Measurements from ENCODE around the gene CIAO2B. TPM values are rescaled to one million over a fixed set of nuclear protein-coding genes. Genes with fewer than 3 reads are reported as not detected.

Gene CIAO2B
- polyA plus RNA-seq, 1 experiment = 131 TPM

- POLR2A ChIA-PET = interaction anchor here (0.9 kb wide), 1 partner anchor 28 kb away, joined by 3 read pairs; no protein-coding TSS in a partner anchor
- Histone ChIP-seq H3K27me3 (ENCODE audit: control insufficient read depth, insufficient read depth, low read length) (no peaks in the 10 kb centered on the region), H3K9me3 (ENCODE audit: control insufficient read depth, insufficient read depth, low read length) (no peaks in the 10 kb centered on the region), H3K27ac (ENCODE audit: low read depth, low read length) (no peak overlapping the region), H3K4me3 (ENCODE audit: low read depth, low read length) (no peak overlapping the region)
- TF ChIP-seq, protein P1, sequence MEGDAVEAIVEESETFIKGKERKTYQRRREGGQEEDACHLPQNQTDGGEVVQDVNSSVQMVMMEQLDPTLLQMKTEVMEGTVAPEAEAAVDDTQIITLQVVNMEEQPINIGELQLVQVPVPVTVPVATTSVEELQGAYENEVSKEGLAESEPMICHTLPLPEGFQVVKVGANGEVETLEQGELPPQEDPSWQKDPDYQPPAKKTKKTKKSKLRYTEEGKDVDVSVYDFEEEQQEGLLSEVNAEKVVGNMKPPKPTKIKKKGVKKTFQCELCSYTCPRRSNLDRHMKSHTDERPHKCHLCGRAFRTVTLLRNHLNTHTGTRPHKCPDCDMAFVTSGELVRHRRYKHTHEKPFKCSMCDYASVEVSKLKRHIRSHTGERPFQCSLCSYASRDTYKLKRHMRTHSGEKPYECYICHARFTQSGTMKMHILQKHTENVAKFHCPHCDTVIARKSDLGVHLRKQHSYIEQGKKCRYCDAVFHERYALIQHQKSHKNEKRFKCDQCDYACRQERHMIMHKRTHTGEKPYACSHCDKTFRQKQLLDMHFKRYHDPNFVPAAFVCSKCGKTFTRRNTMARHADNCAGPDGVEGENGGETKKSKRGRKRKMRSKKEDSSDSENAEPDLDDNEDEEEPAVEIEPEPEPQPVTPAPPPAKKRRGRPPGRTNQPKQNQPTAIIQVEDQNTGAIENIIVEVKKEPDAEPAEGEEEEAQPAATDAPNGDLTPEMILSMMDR (IDR thresholded peaks at IDR 0.05; ENCODE audit: low read depth, low read length) = no peak
- CTCF ChIA-PET = interaction anchor here (1.0 kb wide), 1 partner anchor 35 kb away, joined by 3 read pairs; no protein-coding TSS in a partner anchor
- no peak for DNase-seq (ENCODE audit: low read depth, low spot score)
Observed at GRCh38 chr16:66901626-66902025, 32.6 kb downstream of the CIAO2B start.

- Histone ChIP-seq H3K27me3 (ENCODE audit: control insufficient read depth, insufficient read depth, low read length) (no peaks in the 10 kb centered on the region), H3K9me3 (ENCODE audit: control insufficient read depth, insufficient read depth, low read length) (no peaks in the 10 kb centered on the region), H3K27ac (ENCODE audit: low read depth, low read length) (no peak overlapping the region), H3K4me3 (ENCODE audit: low read depth, low read length) (no peak overlapping the region)
- DNase-seq (ENCODE audit: low read depth, low spot score) = no peak
- POLR2A ChIA-PET = interaction anchor here (0.9 to 1.3 kb wide), 2 partner anchors 10 to 28 kb away, joined by 3 read pairs; no protein-coding TSS in a partner anchor
- TF ChIP-seq, protein P1 (IDR thresholded peaks at IDR 0.05; ENCODE audit: low read depth, low read length) = no peak
- CTCF ChIA-PET = interaction anchor here (1.0 kb wide), 1 partner anchor 35 kb away, joined by 3 read pairs; no protein-coding TSS in a partner anchor
Observed at GRCh38 chr16:66900721-66901441, 33.3 kb downstream of the CIAO2B start.

DNA sequence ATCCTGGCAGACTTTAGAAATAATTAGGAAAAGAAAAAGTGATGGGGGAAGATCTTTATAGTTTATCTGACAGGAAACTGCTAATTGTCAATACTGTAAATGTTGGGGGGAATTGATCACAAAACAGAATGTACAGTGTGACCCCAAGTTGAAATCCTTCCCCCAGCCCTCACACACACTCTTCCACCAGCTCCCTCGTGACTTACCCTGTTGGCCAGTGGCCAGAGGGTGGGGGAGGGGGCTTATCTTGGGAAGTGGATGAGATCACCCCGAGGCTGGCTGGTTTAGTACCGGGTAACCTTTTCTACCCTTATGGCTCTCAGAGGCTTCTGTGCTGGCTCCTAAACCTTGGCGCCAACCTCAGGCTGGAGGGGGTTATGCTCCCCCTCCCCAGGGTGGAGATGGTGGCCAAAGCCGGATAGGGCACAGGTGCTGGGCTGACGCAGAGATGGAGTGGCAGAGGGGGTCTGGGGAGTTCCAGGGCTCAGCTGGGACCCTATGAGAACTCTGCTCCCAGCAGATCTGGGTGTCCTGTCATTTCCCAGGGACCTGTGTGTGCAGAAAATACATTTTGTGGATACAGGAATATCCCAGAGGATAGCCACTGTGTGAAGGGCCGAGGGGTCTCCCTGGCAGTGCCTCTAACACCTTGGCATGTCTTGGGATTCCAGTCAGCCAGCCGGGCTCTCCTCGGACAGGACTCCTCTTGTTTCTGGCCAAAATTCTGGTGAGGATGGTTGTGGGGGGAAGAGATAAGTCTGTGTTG is 34.1 kb downstream of the CIAO2B start:
- ChIA-PET CTCF (interaction anchor here (0.5 to 0.6 kb wide), 2 partner anchors 27 to 133 kb away, joined by 3 read pairs; no protein-coding TSS in a partner anchor), POLR2A (interaction anchor here (1.0 to 1.3 kb wide), 2 partner anchors 10 to 31 kb away, joined by 3 read pairs; no protein-coding TSS in a partner anchor)
- Histone ChIP-seq H3K9me3 (ENCODE audit: control insufficient read depth, insufficient read depth, low read length) (no peaks in the 10 kb centered on the region), H3K27ac (ENCODE audit: low read depth, low read length) (peak overlapping the region; percentile 69), H3K27me3 (ENCODE audit: control insufficient read depth, insufficient read depth, low read length) (no peaks in the 10 kb centered on the region), H3K4me3 (ENCODE audit: low read depth, low read length) (no peak overlapping the region)
- TF ChIP-seq, protein P1 (IDR thresholded peaks at IDR 0.05; ENCODE audit: low read depth, low read length) = no peak
- peak; percentile 53 for DNase-seq (ENCODE audit: low read depth, low spot score)

GRCh38 chr16:66899310-66899944 is 34.8 kb downstream of the CIAO2B start:
- Histone ChIP-seq H3K9me3 (ENCODE audit: control insufficient read depth, insufficient read depth, low read length) (no peaks in the 10 kb centered on the region), H3K27me3 (ENCODE audit: control insufficient read depth, insufficient read depth, low read length) (no peaks in the 10 kb centered on the region), H3K27ac (ENCODE audit: low read depth, low read length) (peak overlapping the region; percentile 69), H3K4me3 (ENCODE audit: low read depth, low read length) (no peak overlapping the region)
- no peak for DNase-seq (ENCODE audit: low read depth, low spot score)
- POLR2A ChIA-PET = interaction anchor here (1.0 to 1.3 kb wide), 2 partner anchors 11 to 32 kb away, joined by 3 read pairs; no protein-coding TSS in a partner anchor
- TF ChIP-seq, protein P1 (IDR thresholded peaks at IDR 0.05; ENCODE audit: low read depth, low read length) = no peak
- CTCF ChIA-PET = interaction anchor here (0.5 to 5.6 kb wide), 3 partner anchors 26 to 133 kb away, joined by 3 to 77 read pairs (median 3); partner anchors contain the start of gene RRAD
